NCI-H524 treated with DMSO at 0.1 percent for 48 hours (cell line): ENCODE data around the gene CHST5.
A peak's percentile ranks its signal among the peaks of the same experiment; 100 is the strongest.

Source experiments
- DNase-seq: peaks from one replicate; lab custom pipeline; 2025; lab: John Stamatoyannopoulos, UW

CHST5 gene

GRCh38 chr16:75535901-75536300, at the start of gene CHST5:
TSS of gene CHST5 (minus strand) at chr16:75536108. CDS start at chr16:75530384, 5,724 bp downstream.
- no peak for DNase-seq

- DNase-seq, result no peak
Measured at GRCh38 chr16:75584108-75584507, 48.2 kb upstream of the CHST5 start.

- DNase-seq, result no peak
Measured at GRCh38 chr16:75579281-75579834, 43.5 kb upstream of the CHST5 start.

GRCh38 chr16:75578725-75579124, 42.8 kb upstream of the CHST5 start:
- no peak for DNase-seq

GRCh38 chr16:75578212-75578611, 42.3 kb upstream of the CHST5 start:
- DNase-seq, result no peak

- DNase-seq, result no peak
Measured at GRCh38 chr16:75576384-75576811, 40.5 kb upstream of the CHST5 start.

- no peak for DNase-seq
Measured at GRCh38 chr16:75575958-75576357, 40.0 kb upstream of the CHST5 start.

GRCh38 chr16:75573955-75574354, 38.0 kb upstream of the CHST5 start:
- DNase-seq, result no peak

GRCh38 chr16:75572864-75573542, 37.1 kb upstream of the CHST5 start:
- no peak for DNase-seq

- no peak for DNase-seq
Measured at GRCh38 chr16:75570396-75571065, 34.6 kb upstream of the CHST5 start.

GRCh38 chr16:75567911-75568310, 32.0 kb upstream of the CHST5 start:
- no peak for DNase-seq

GRCh38 chr16:75566758-75567255, 30.9 kb upstream of the CHST5 start:
- DNase-seq, result no peak

GRCh38 chr16:75566040-75566757, 30.3 kb upstream of the CHST5 start, which contains the start of gene GABARAPL2:
TSS of gene GABARAPL2 (plus strand) at chr16:75566379. CDS start at chr16:75566487, 108 bp downstream.
- DNase-seq, result peak; percentile 25

GRCh38 chr16:75565640-75566039, 29.7 kb upstream of the CHST5 start:
- DNase-seq, result no peak

GRCh38 chr16:75559564-75560372, 23.9 kb upstream of the CHST5 start:
- no peak for DNase-seq

- DNase-seq, result no peak
Measured at GRCh38 chr16:75558846-75559401, 23.0 kb upstream of the CHST5 start.

GRCh38 chr16:75556431-75556950, 20.6 kb upstream of the CHST5 start:
- no peak for DNase-seq

GRCh38 chr16:75555707-75556430, 20.0 kb upstream of the CHST5 start, which contains the start of gene TMEM231:
TSS of gene TMEM231 (minus strand) at chr16:75556252. CDS start at chr16:75556209, 43 bp downstream.
- DNase-seq, result peak; percentile 58

GRCh38 chr16:75555213-75555706, 19.4 kb upstream of the CHST5 start:
- DNase-seq, result peak; percentile 51

- DNase-seq, result no peak
Measured at GRCh38 chr16:75552951-75553350, 17.0 kb upstream of the CHST5 start.
